Measurements from ENCODE around the gene ATP11A. TPM values are rescaled to one million over a fixed set of nuclear protein-coding genes. Genes with fewer than 3 reads are reported as not detected.
A peak's percentile ranks its signal among the peaks of the same experiment; 100 is the strongest.
"Not testable (repeated sequence)": the region's sequence is repeated elsewhere in the genome, so short reads cannot be mapped to it uniquely, and the experiment has no call there.

Gene ATP11A
- total RNA-seq, 1 experiment from 2014 or later, result 3.7 TPM

- Histone ChIP-seq H3K9me3 (replicated peaks) (no peaks in the 10 kb centered on the region), H3K27me3 (replicated peaks) (no peaks in the 10 kb centered on the region), H3K36me3 (0 out of 2 replicates have a peak, but pooled peaks cover 3% of the 10 kb centered on the region), H3K4me3 (no peak overlapping the region), H3K27ac (no peak overlapping the region), H3K4me1 (replicated peaks) (no peaks in the 10 kb centered on the region)
- no peak for DNase-seq (ENCODE audit: low read depth in 1 of 2, low spot score in 2 of 2)
Measured at GRCh38 chr13:112854321-112854720, 164.5 kb downstream of the ATP11A start.

- Histone ChIP-seq H3K36me3 (0 out of 2 replicates have a peak, but pooled peaks cover 3% of the 10 kb centered on the region), H3K27ac (no peak overlapping the region), H3K4me1 (replicated peaks) (no peaks in the 10 kb centered on the region), H3K27me3 (replicated peaks) (no peaks in the 10 kb centered on the region), H3K9me3 (replicated peaks) (no peaks in the 10 kb centered on the region), H3K4me3 (no peak overlapping the region)
- no peak for DNase-seq (ENCODE audit: low read depth in 1 of 2, low spot score in 2 of 2)
Measured at GRCh38 chr13:112855859-112856258, 166.0 kb downstream of the ATP11A start.

GRCh38 chr13:112857914-112858490 lies 168.2 kb downstream of the ATP11A start:
- Histone ChIP-seq H3K4me1 (replicated peaks) (no peaks in the 10 kb centered on the region), H3K9me3 (replicated peaks) (no peaks in the 10 kb centered on the region), H3K4me3 (no peak overlapping the region), H3K36me3 (0 out of 2 replicates have a peak, but pooled peaks cover 3% of the 10 kb centered on the region), H3K27me3 (replicated peaks) (no peaks in the 10 kb centered on the region), H3K27ac (no peak overlapping the region)
- no peak for DNase-seq (ENCODE audit: low read depth in 1 of 2, low spot score in 2 of 2)

GRCh38 chr13:112859128-112859816 lies 169.4 kb downstream of the ATP11A start:
- H3K4me3 ChIP-seq, result no peak overlapping the region
- no peaks in the 10 kb centered on the region for H3K9me3 ChIP-seq (replicated peaks)
- no peak for DNase-seq (ENCODE audit: low read depth in 1 of 2, low spot score in 2 of 2)
- H3K4me1 ChIP-seq (replicated peaks), result no peaks in the 10 kb centered on the region
- 0 out of 2 replicates have a peak, but pooled peaks cover 3% of the 10 kb centered on the region for H3K36me3 ChIP-seq
- no peaks in the 10 kb centered on the region for H3K27me3 ChIP-seq (replicated peaks)
- no peak overlapping the region for H3K27ac ChIP-seq

GRCh38 chr13:112859817-112860190 lies 170.0 kb downstream of the ATP11A start:
- H3K4me3 ChIP-seq, result no peak overlapping the region
- no peaks in the 10 kb centered on the region for H3K4me1 ChIP-seq (replicated peaks)
- no peak overlapping the region for H3K27ac ChIP-seq
- no peaks in the 10 kb centered on the region for H3K9me3 ChIP-seq (replicated peaks)
- DNase-seq (ENCODE audit: low read depth in 1 of 2, low spot score in 2 of 2), result peak in 1 of 2 experiments; percentile 25
- H3K27me3 ChIP-seq (replicated peaks), result no peaks in the 10 kb centered on the region
- H3K36me3 ChIP-seq, result 0 out of 2 replicates have a peak, but pooled peaks cover 3% of the 10 kb centered on the region

GRCh38 chr13:112861876-112862615 lies 172.2 kb downstream of the ATP11A start:
- H3K4me3 ChIP-seq, result no peak overlapping the region
- H3K27me3 ChIP-seq (replicated peaks), result no peaks in the 10 kb centered on the region
- no peak overlapping the region for H3K27ac ChIP-seq
- no peaks in the 10 kb centered on the region for H3K9me3 ChIP-seq (replicated peaks)
- H3K36me3 ChIP-seq, result 0 out of 2 replicates have a peak, but pooled peaks cover 3% of the 10 kb centered on the region
- DNase-seq (ENCODE audit: low read depth in 1 of 2, low spot score in 2 of 2), result no peak
- H3K4me1 ChIP-seq (replicated peaks), result no peaks in the 10 kb centered on the region

- not testable (repeated sequence) for H3K36me3 ChIP-seq; H3K27ac ChIP-seq; H3K9me3 ChIP-seq (replicated peaks); H3K4me1 ChIP-seq (replicated peaks); H3K4me3 ChIP-seq; DNase-seq (ENCODE audit: low read depth in 1 of 2, low spot score in 2 of 2); H3K27me3 ChIP-seq (replicated peaks)
Measured at GRCh38 chr13:112863356-112863755, 173.5 kb downstream of the ATP11A start.

- H3K27ac ChIP-seq; H3K36me3 ChIP-seq; DNase-seq (ENCODE audit: low read depth in 1 of 2, low spot score in 2 of 2); H3K4me1 ChIP-seq (replicated peaks); H3K27me3 ChIP-seq (replicated peaks); H3K9me3 ChIP-seq (replicated peaks); H3K4me3 ChIP-seq: not testable (repeated sequence)
Measured at GRCh38 chr13:112865478-112865877, 175.6 kb downstream of the ATP11A start.

- Histone ChIP-seq H3K9me3 (replicated peaks) (no peaks in the 10 kb centered on the region), H3K4me1 (replicated peaks) (no peaks in the 10 kb centered on the region), H3K4me3 (no peak overlapping the region), H3K27ac (no peak overlapping the region), H3K27me3 (replicated peaks) (no peaks in the 10 kb centered on the region), H3K36me3 (no peaks in the 10 kb centered on the region)
- no peak for DNase-seq (ENCODE audit: low read depth in 1 of 2, low spot score in 2 of 2)
Measured at GRCh38 chr13:112867301-112867711, 177.5 kb downstream of the ATP11A start.

GRCh38 chr13:112868308-112868707 lies 178.5 kb downstream of the ATP11A start:
- Histone ChIP-seq H3K4me3 (no peak overlapping the region), H3K27me3 (replicated peaks) (no peaks in the 10 kb centered on the region), H3K27ac (no peak overlapping the region), H3K4me1 (replicated peaks) (no peaks in the 10 kb centered on the region), H3K9me3 (replicated peaks) (no peaks in the 10 kb centered on the region), H3K36me3 (no peaks in the 10 kb centered on the region)
- no peak for DNase-seq (ENCODE audit: low read depth in 1 of 2, low spot score in 2 of 2)

- DNase-seq (ENCODE audit: low read depth in 1 of 2, low spot score in 2 of 2), result no peak
- H3K4me1 ChIP-seq (replicated peaks), result no peaks in the 10 kb centered on the region
Measured at GRCh38 chr13:112869202-112870050, 179.6 kb downstream of the ATP11A start.

GRCh38 chr13:112870051-112870331 lies 180.2 kb downstream of the ATP11A start:
- no peaks in the 10 kb centered on the region for H3K36me3 ChIP-seq
- H3K9me3 ChIP-seq (replicated peaks), result no peaks in the 10 kb centered on the region
- H3K27ac ChIP-seq, result no peak overlapping the region
- DNase-seq (ENCODE audit: low read depth in 1 of 2, low spot score in 2 of 2), result no peak
- H3K4me1 ChIP-seq (replicated peaks), result no peaks in the 10 kb centered on the region
- no peak overlapping the region for H3K4me3 ChIP-seq
- no peaks in the 10 kb centered on the region for H3K27me3 ChIP-seq (replicated peaks)

More at GRCh38 chr13:112869202-112870050, 179.6 kb downstream of the ATP11A start:
- Histone ChIP-seq H3K27me3 (replicated peaks) (no peaks in the 10 kb centered on the region), H3K4me3 (no peak overlapping the region), H3K36me3 (no peaks in the 10 kb centered on the region), H3K9me3 (replicated peaks) (no peaks in the 10 kb centered on the region), H3K27ac (no peak overlapping the region)

GRCh38 chr13:112870737-112871287 lies 181.0 kb downstream of the ATP11A start:
- H3K4me1 ChIP-seq (replicated peaks), result no peaks in the 10 kb centered on the region
- DNase-seq (ENCODE audit: low read depth in 1 of 2, low spot score in 2 of 2), result no peak
- no peak overlapping the region for H3K4me3 ChIP-seq
- H3K27me3 ChIP-seq (replicated peaks), result no peaks in the 10 kb centered on the region
- H3K9me3 ChIP-seq (replicated peaks), result no peaks in the 10 kb centered on the region
- no peaks in the 10 kb centered on the region for H3K36me3 ChIP-seq
- no peak overlapping the region for H3K27ac ChIP-seq

All from SJSA1 (cell line).